HEK293 (cell line): ENCODE results near the gene PAK6.

Experiments
- ATF2 ChIP-seq: fragments of 450-650 bp; formaldehyde crosslinking; IDR thresholded peaks from 2 replicates; pipeline ENCODE4 v1.5.1; 2016; ENCODE audit warnings: missing biosample characterization, missing genetic modification characterization, low read depth
- ELK4 ChIP-seq: IDR thresholded peaks from 2 replicates; pipeline ENCODE4 v1.6.1; 2011; ENCODE audit warnings: mild to moderate bottlenecking, low read depth, low read length, borderline replicate concordance
- GLIS1 ChIP-seq: fragments of 450-650 bp; formaldehyde crosslinking; IDR thresholded peaks from 2 replicates; pipeline ENCODE4 v1.5.1; 2016; ENCODE audit warnings: missing biosample characterization, missing genetic modification characterization
- GLIS2 ChIP-seq: fragments of 450-650 bp; formaldehyde crosslinking; IDR thresholded peaks from 2 replicates; pipeline ENCODE4 v1.5.1; 2016; ENCODE audit warnings: missing biosample characterization, missing genetic modification characterization
- KLF1 ChIP-seq: fragments of 450-650 bp; formaldehyde crosslinking; IDR thresholded peaks from 2 replicates; pipeline ENCODE4 v1.5.1; 2016; ENCODE audit warnings: missing biosample characterization, missing genetic modification characterization
- KLF16 ChIP-seq: fragments of 450-650 bp; formaldehyde crosslinking; IDR thresholded peaks from 2 replicates; pipeline ENCODE4 v1.5.1; 2017; ENCODE audit warnings: missing biosample characterization, missing genetic modification characterization
- KLF9 ChIP-seq: fragments of 450-650 bp; formaldehyde crosslinking; IDR thresholded peaks from 2 replicates; pipeline ENCODE4 v1.5.1; 2016; ENCODE audit warnings: missing biosample characterization, missing genetic modification characterization, low read depth
- MYNN ChIP-seq: fragments of 450-650 bp; formaldehyde crosslinking; IDR thresholded peaks from 2 replicates; pipeline ENCODE4 v1.5.1; 2016; ENCODE audit warnings: missing biosample characterization, missing genetic modification characterization, borderline replicate concordance
- PATZ1 ChIP-seq: fragments of 450-650 bp; formaldehyde crosslinking; IDR thresholded peaks from 2 replicates; pipeline ENCODE4 v1.5.1; 2016; ENCODE audit warnings: missing biosample characterization, missing genetic modification characterization
- PRDM1 ChIP-seq: fragments of 450-650 bp; formaldehyde crosslinking; IDR thresholded peaks from 2 replicates; pipeline ENCODE4; 2016; ENCODE audit warnings: missing biosample characterization, missing genetic modification characterization
- SALL2 ChIP-seq: fragments of 450-650 bp; formaldehyde crosslinking; IDR thresholded peaks from 2 replicates; pipeline ENCODE4 v1.5.0; 2017; ENCODE audit warnings: missing biosample characterization, mild to moderate bottlenecking, missing genetic modification characterization, borderline replicate concordance
- SCRT2 ChIP-seq: fragments of 450-650 bp; formaldehyde crosslinking; IDR thresholded peaks from 2 replicates; pipeline ENCODE4 v1.5.1; 2016; ENCODE audit warnings: missing biosample characterization, missing genetic modification characterization
- SETDB1 ChIP-seq: IDR thresholded peaks from one replicate; pipeline ENCODE4 v1.6.1; 2017; ENCODE audit warnings: mild to moderate bottlenecking, low read length, moderate library complexity, mixed read lengths; ENCODE audit not compliant: insufficient read length
- SP2 ChIP-seq: fragments of 450-650 bp; formaldehyde crosslinking; IDR thresholded peaks from 2 replicates; pipeline ENCODE4 v1.5.1; 2016; ENCODE audit warnings: missing biosample characterization, missing genetic modification characterization
- SP7 ChIP-seq: fragments of 450-650 bp; formaldehyde crosslinking; IDR thresholded peaks from 2 replicates; pipeline ENCODE4 v1.5.1; 2016; ENCODE audit warnings: missing biosample characterization, missing genetic modification characterization
- YY1 ChIP-seq: fragments of 450-650 bp; formaldehyde crosslinking; IDR thresholded peaks from 2 replicates; pipeline ENCODE4 v1.5.1; 2018; ENCODE audit warnings: missing biosample characterization, missing genetic modification characterization
- ZBTB10 ChIP-seq: fragments of 450-650 bp; formaldehyde crosslinking; IDR thresholded peaks from 2 replicates; pipeline ENCODE4 v1.5.1; 2016; ENCODE audit warnings: missing biosample characterization, missing genetic modification characterization
- ZBTB11 ChIP-seq: fragments of 450-650 bp; formaldehyde crosslinking; conservative IDR thresholded peaks from 2 replicates; pipeline ENCODE4 v1.5.1; 2016; ENCODE audit warnings: low read depth, missing biosample characterization, missing genetic modification characterization
- ZNF335 ChIP-seq: fragments of 450-650 bp; formaldehyde crosslinking; conservative IDR thresholded peaks from 2 replicates; pipeline ENCODE4 v1.5.1; 2016; ENCODE audit warnings: missing biosample characterization, missing genetic modification characterization
- ZNF366 ChIP-seq: fragments of 450-650 bp; formaldehyde crosslinking; conservative IDR thresholded peaks from 2 replicates; pipeline ENCODE4 v1.5.1; 2016; ENCODE audit warnings: missing biosample characterization, missing genetic modification characterization
- ZNF449 ChIP-seq: fragments of 450-650 bp; formaldehyde crosslinking; IDR thresholded peaks from 2 replicates; pipeline ENCODE4 v1.5.1; 2017; ENCODE audit warnings: missing biosample characterization, mild to moderate bottlenecking, missing genetic modification characterization, moderate library complexity
- ZNF488 ChIP-seq: fragments of 450-650 bp; formaldehyde crosslinking; IDR thresholded peaks from 2 replicates; pipeline ENCODE4 v1.5.1; 2016; ENCODE audit warnings: missing biosample characterization, missing genetic modification characterization
- ZNF558 ChIP-seq: fragments of 450-650 bp; formaldehyde crosslinking; IDR thresholded peaks from 2 replicates; pipeline ENCODE4 v1.5.1; 2016; ENCODE audit warnings: missing biosample characterization, missing genetic modification characterization
- ZNF600 ChIP-seq: fragments of 450-650 bp; formaldehyde crosslinking; IDR thresholded peaks from 2 replicates; pipeline ENCODE4 v1.5.1; 2016; ENCODE audit warnings: missing biosample characterization, missing genetic modification characterization
- ZSCAN30 ChIP-seq: fragments of 450-650 bp; IDR thresholded peaks from 2 replicates; pipeline ENCODE4 v1.5.1; 2018; ENCODE audit warnings: missing biosample characterization, mild to moderate bottlenecking, missing genetic modification characterization, moderate library complexity
- ZXDB ChIP-seq: fragments of 450-650 bp; formaldehyde crosslinking; IDR thresholded peaks from 2 replicates; pipeline ENCODE4 v1.5.1; 2016; ENCODE audit warnings: missing biosample characterization, missing genetic modification characterization

The PAK6 gene

GRCh38 chr15:40323239-40323952 is 84.5 kb downstream of the PAK6 start, which contains the start of gene INAFM2 (continued):
- no peak for TF ChIP-seq SALL2 (tag by site-specific recombination)
- TF ChIP-seq ELK4: peak; percentile 73; the same call in 1 of the 2 replicates
- peak; percentile 63; the same call in 1 of the 2 replicates for TF ChIP-seq KLF1
- TF ChIP-seq ZBTB10 (tag by site-specific recombination): peak; percentile 65
- TF ChIP-seq YY1 (tag by site-specific recombination): no peak
- TF ChIP-seq GLIS2 (tag by site-specific recombination): peak; percentile 91
- TF ChIP-seq SP2: peak; percentile 81
- no peak for TF ChIP-seq MYNN (tag by site-specific recombination)
- TF ChIP-seq ZSCAN30 (tag by site-specific recombination): peak; percentile 30; the same call in 1 of the 2 replicates
- peak; percentile 85 for TF ChIP-seq ZXDB (tag by site-specific recombination)
- peak; percentile 31; the same call in 1 of the 2 replicates for TF ChIP-seq ZBTB11 (tag by site-specific recombination)
- peak; percentile 61; the same call in 1 of the 2 replicates for TF ChIP-seq KLF9 (tag by site-specific recombination)
- TF ChIP-seq PATZ1: peak; percentile 78
- TF ChIP-seq ZNF488 (tag by site-specific recombination): no peak
- peak; percentile 80 for TF ChIP-seq SCRT2
- TF ChIP-seq ZNF558 (tag by site-specific recombination): no peak
- 0 out of 2 replicates have a peak, but pooled peaks have one; percentile 37 for TF ChIP-seq ATF2
- TF ChIP-seq SP7 (tag by site-specific recombination): peak; percentile 70; the same call in 1 of the 2 replicates
- TF ChIP-seq ZNF449 (tag by site-specific recombination): no peak
- TF ChIP-seq SETDB1: peak; percentile 63
- peak; percentile 91 for TF ChIP-seq GLIS1 (tag by site-specific recombination)
- peak; percentile 10 for TF ChIP-seq ZNF335 (tag by site-specific recombination)
- TF ChIP-seq KLF16 (tag by site-specific recombination): peak; percentile 77; the same call in 1 of the 2 replicates
- peak; percentile 32 for TF ChIP-seq ZNF366
- no peak for TF ChIP-seq PRDM1 (tag by site-specific recombination)
- TF ChIP-seq ZNF600 (tag by site-specific recombination): peak; percentile 42; the same call in 1 of the 2 replicates
